A549 (cell line): ENCODE data around the gene C5orf24. TPM values are rescaled to one million over a fixed set of nuclear protein-coding genes. Genes with fewer than 3 reads are reported as not detected.

ENCODE experiments used
- ATAC-seq, 2 experiments: fragments of 200-7000 bp in 1 of 2; fragments of >200 bp in 1 of 2; cut with Nextera tagmentation in 1 of 2; cut with Tn5 transposase in 1 of 2; 3 replicates each; pipeline versions ENCODE4 v1.8.0 to v1.9.1; 2018 to 2020; ENCODE audit warnings: mild to moderate bottlenecking in 1 of 2, moderate library complexity in 1 of 2
- CTCF ChIA-PET: fragments of 300-600 bp; sonication (Branson Sonifier 250); formaldehyde crosslinking; extraction: SDS; loops from one replicate; lab custom pipeline; 2021; ENCODE audit warnings: antibody characterized with exemption, inconsistent platforms; lab: Yijun Ruan, JAX
- POLR2A ChIA-PET: fragments of 350-600 bp; formaldehyde crosslinking; extraction: SDS; loops from one replicate; lab custom pipeline; 2021; ENCODE audit warnings: antibody characterized with exemption, inconsistent platforms; lab: Yijun Ruan, JAX
- DNase-seq, 2 experiments: peaks; one replicate each; pipeline versions ENCODE4 v3.0.0 to v3.0.0-alpha.2; 2011 to 2016; ENCODE audit warnings: low read depth in 1 of 2, low spot score in 1 of 2
- FAIRE-seq: peaks from 2 replicates; lab custom pipeline; 2011; peaks lifted over from hg19 to GRCh38; lab: Jason Lieb, UNC
- H3K27ac ChIP-seq, 2 experiments: fragments of >200 bp; sonication (Bioruptor Twin); formaldehyde crosslinking; 3 replicates each; pipeline ENCODE4 v1.5.1; 2016 to 2017
- H3K4me1 ChIP-seq: fragments of >200 bp; sonication (Bioruptor Twin); formaldehyde crosslinking; 3 replicates; pipeline ENCODE4 v1.6.1; 2016
- H3K4me2 ChIP-seq: fragments of >200 bp; sonication (Bioruptor Twin); formaldehyde crosslinking; 3 replicates; pipeline ENCODE4 v1.6.1; 2016
- H3K4me3 ChIP-seq: fragments of >200 bp; sonication (Bioruptor Twin); formaldehyde crosslinking; 3 replicates; pipeline ENCODE4 v1.5.1; 2016
- H3K9me3 ChIP-seq: fragments of >200 bp; sonication (Bioruptor Twin); formaldehyde crosslinking; 3 replicates; pipeline ENCODE4 v1.6.1; 2016
- BHLHE40 ChIP-seq: IDR thresholded peaks from 2 replicates; pipeline ENCODE4 v1.6.1; 2012; ENCODE audit warnings: low read depth, low read length, inconsistent platforms
- CBX8 ChIP-seq: fragments of 200-600 bp; sonication (generic); IDR thresholded peaks from 2 replicates; pipeline ENCODE4 v1.6.1; 2016
- CHD4 ChIP-seq: fragments of 200-600 bp; sonication (generic); IDR thresholded peaks from 2 replicates; pipeline ENCODE4 v1.6.1; 2016; ENCODE audit warnings: antibody characterized with exemption, mild to moderate bottlenecking, borderline replicate concordance
- CTCF ChIP-seq: fragments of >200 bp; sonication (Bioruptor Twin); formaldehyde crosslinking; IDR thresholded peaks from 3 replicates; pipeline ENCODE4 v1.5.1; 2016
- EHF ChIP-seq: fragments of 250-450 bp; sonication (Bioruptor Pico); IDR thresholded peaks from 2 replicates; pipeline ENCODE4 v1.5.0; 2020; ENCODE audit warnings: mild to moderate bottlenecking
- EHMT2 ChIP-seq: fragments of 200-600 bp; sonication (generic); IDR thresholded peaks from 2 replicates; pipeline ENCODE4 v1.6.1; 2016; ENCODE audit warnings: antibody characterized with exemption, low read depth, mild to moderate bottlenecking, moderate library complexity
- EP300 ChIP-seq, 2 experiments: fragments of >200 bp; sonication (Bioruptor Twin); formaldehyde crosslinking; IDR thresholded peaks; 2 replicates in 1 of 2; 3 replicates in 1 of 2; pipeline ENCODE4 v1.6.1; 2016 to 2017
- ESRRA ChIP-seq: fragments of 150-350 bp; IDR thresholded peaks from 2 replicates; pipeline ENCODE4 v1.6.1; 2014; ENCODE audit warnings: mild to moderate bottlenecking, low read length, borderline replicate concordance
- FOSL2 ChIP-seq, 2 experiments: fragments of 450-650 bp in 1 of 2; fragments of >200 bp in 1 of 2; sonication (Bioruptor Twin) in 1 of 2; formaldehyde crosslinking; IDR thresholded peaks; 2 replicates each; pipeline versions ENCODE4 v1.5.0 to v1.6.1; 2016 to 2020; ENCODE audit warnings: mild to moderate bottlenecking in 1 of 2, moderate library complexity in 1 of 2
- GATA3 ChIP-seq: IDR thresholded peaks from 2 replicates; pipeline ENCODE4 v1.6.1; 2012; ENCODE audit warnings: borderline replicate concordance
- HDAC2 ChIP-seq: fragments of 200-600 bp; sonication (generic); IDR thresholded peaks from 2 replicates; pipeline ENCODE4 v1.6.1; 2016
- HEYL ChIP-seq: fragments of 250-450 bp; sonication (Bioruptor Pico); IDR thresholded peaks from 2 replicates; pipeline ENCODE4 v1.8.0; 2021; ENCODE audit warnings: mild to moderate bottlenecking, moderate library complexity
- HOXA7 ChIP-seq: fragments of 250-450 bp; sonication (Bioruptor Pico); IDR thresholded peaks from 2 replicates; pipeline ENCODE4 v1.5.0; 2020; ENCODE audit warnings: mild to moderate bottlenecking, moderate library complexity
- HOXB5 ChIP-seq: fragments of 250-450 bp; sonication (Bioruptor Pico); IDR thresholded peaks from 2 replicates; pipeline ENCODE4 v1.5.0; 2020; ENCODE audit warnings: mild to moderate bottlenecking, moderate library complexity
- JUNB ChIP-seq: fragments of >200 bp; sonication (Bioruptor Twin); formaldehyde crosslinking; IDR thresholded peaks from 2 replicates; pipeline ENCODE4 v1.6.1; 2016
- KDM1A ChIP-seq: fragments of 200-600 bp; sonication (generic); IDR thresholded peaks from 2 replicates; pipeline ENCODE4 v1.6.1; 2016; ENCODE audit warnings: low read depth, mild to moderate bottlenecking
- KDM5A ChIP-seq: fragments of 200-600 bp; sonication (generic); IDR thresholded peaks from 2 replicates; pipeline ENCODE4 v1.6.1; 2016; ENCODE audit warnings: antibody characterized with exemption, mild to moderate bottlenecking
- NFE2L2 ChIP-seq: fragments of 150-350 bp; conservative IDR thresholded peaks from 2 replicates; pipeline ENCODE4 v1.6.1; 2014; ENCODE audit warnings: low read length
- NR3C1 ChIP-seq: fragments of >200 bp; sonication (Bioruptor Twin); formaldehyde crosslinking; IDR thresholded peaks from 3 replicates; pipeline ENCODE4 v1.6.1; 2017
- PHF8 ChIP-seq: fragments of 200-600 bp; sonication (generic); IDR thresholded peaks from 2 replicates; pipeline ENCODE4 v1.6.1; 2016; ENCODE audit warnings: low read depth, mild to moderate bottlenecking, antibody characterized with exemption, moderate library complexity, borderline replicate concordance
- POLR2A ChIP-seq: IDR thresholded peaks from 2 replicates; pipeline ENCODE4 v1.6.1; 2012; ENCODE audit warnings: mild to moderate bottlenecking, low read length
- POLR2AphosphoS2 ChIP-seq: conservative IDR thresholded peaks from 2 replicates; pipeline ENCODE4 v1.6.1; 2012; ENCODE audit warnings: low read length, improper control_type of control experiment, inconsistent platforms
- RARB ChIP-seq: fragments of 250-450 bp; sonication (Bioruptor Pico); IDR thresholded peaks from 2 replicates; pipeline ENCODE4 v1.8.0; 2021; ENCODE audit warnings: mild to moderate bottlenecking, moderate library complexity
- RCOR1 ChIP-seq: fragments of 150-350 bp; IDR thresholded peaks from 2 replicates; pipeline ENCODE4 v1.6.1; 2014; ENCODE audit warnings: antibody characterized with exemption, low read length, low read depth
- RFX5 ChIP-seq: fragments of 450-650 bp; IDR thresholded peaks from 2 replicates; pipeline ENCODE4 v1.7.1; 2014; ENCODE audit warnings: antibody characterized with exemption, mild to moderate bottlenecking, moderate library complexity
- RNF2 ChIP-seq: fragments of 200-600 bp; sonication (generic); IDR thresholded peaks from 2 replicates; pipeline ENCODE4 v1.6.1; 2016; ENCODE audit warnings: low read depth, mild to moderate bottlenecking, antibody characterized with exemption, moderate library complexity, borderline replicate concordance
- SREBF2 ChIP-seq: fragments of 450-650 bp; IDR thresholded peaks from 2 replicates; pipeline ENCODE4 v1.6.1; 2014; ENCODE audit warnings: mild to moderate bottlenecking, moderate library complexity
- TP53 ChIP-seq: fragments of 250-450 bp; sonication (Bioruptor Pico); IDR thresholded peaks from 2 replicates; pipeline ENCODE4 v1.5.0; 2021; ENCODE audit warnings: mild to moderate bottlenecking, moderate library complexity
- ZFP36 ChIP-seq: fragments of 450-650 bp; IDR thresholded peaks from 2 replicates; pipeline ENCODE4 v1.6.1; 2014; ENCODE audit warnings: borderline replicate concordance; ENCODE audit not compliant: partially characterized antibody
- ZNF302 ChIP-seq: fragments of 250-450 bp; sonication (Bioruptor Pico); IDR thresholded peaks from 2 replicates; pipeline ENCODE4 v1.9.0; 2021; ENCODE audit warnings: inconsistent platforms, mild to moderate bottlenecking, moderate library complexity
- WGBS: methylation state at CpG from one replicate; pipeline ENCODE4 v1.1.6; 2017; ENCODE audit errors: missing lambda C conversion rate; 5-methylcytosine and 5-hydroxymethylcytosine counted together
- polyA plus RNA-seq, 4 experiments: library from polyadenylated mRNA; depleted of rRNA in 3 of 4; stranded (reverse); fragments of >200 nt; fragmentation: RNase III in 1 of 4; extraction: RNeasy Plus Mini Kit Qiagen cat#74134 plus additional on column Dnase treatment in 1 of 4; gene quantifications; 2 replicates in 3 of 4; 3 replicates in 1 of 4; pipeline ENCODE4 v1.2.3, GENCODE V29; 2011 to 2017
- TF ChIP-seq, protein P1 (sequence below): fragments of 200-600 bp; sonication (generic); IDR thresholded peaks from 2 replicates; pipeline ENCODE4 v1.6.1; 2016; ENCODE audit warnings: antibody characterized with exemption, mild to moderate bottlenecking, moderate library complexity
- TF ChIP-seq, protein P2 (sequence below): IDR thresholded peaks from 2 replicates; pipeline ENCODE4 v1.6.1; 2012

The C5orf24 gene
- polyA plus RNA-seq, 2 of the 4 experiments (the other 2 are of a cell fraction), result 27.0 to 53.7 TPM

GRCh38 chr5:134902071-134902801 is 56.5 kb downstream of the C5orf24 start:
- TF ChIP-seq RARB (no peak), ESRRA (no peak), HDAC2 (no peak), ZFP36 (no peak), NFE2L2 (no peak), SREBF2 (no peak), HOXA7 (CRISPR knock-in tag) (no peak), GATA3 (no peak), ZNF302 (CRISPR knock-in tag) (no peak), HEYL (CRISPR knock-in tag) (no peak), CHD4 (no peak), CBX8 (no peak), RNF2 (no peak), EP300 (IDR thresholded peaks at IDR 0.05) (no peak), PHF8 (no peak), KDM5A (no peak)
- TF ChIP-seq, all 56 proteins: peak for 0
- Histone ChIP-seq H3K4me3 (no peak overlapping the region), H3K4me1 (peaks cover 7% of the 10 kb centered on the region; the same call in 1 of the 3 replicates), H3K27ac (no peak overlapping the region), H3K4me2 (no peak overlapping the region), H3K9me3 (no peaks in the 10 kb centered on the region)
- ChIA-PET CTCF (interaction anchor here (0.5 to 1.8 kb wide), 3 partner anchors 11 to 71 kb away, joined by 3 to 4 read pairs (median 3); no protein-coding TSS in a partner anchor), POLR2A (no interaction called here)
- FAIRE-seq (no peak), ATAC-seq (no peak), DNase-seq (no peak)
- 81% methylated on average over 10 of the region's 10 CpGs for WGBS

GRCh38 chr5:134904610-134905245 is 59.0 kb downstream of the C5orf24 start, which contains the start of gene PCBD2:
Gene PCBD2 (plus strand): TSS chr5:134905131. CDS start chr5:134905140, 9 bp downstream.
- Histone ChIP-seq H3K4me2 (peak within 1 kb of the TSS; percentile 91), H3K9me3 (no peaks in the 10 kb centered on the region), H3K4me3 (peak within 1 kb of the TSS; percentile 74), H3K4me1 (peaks cover 7% of the 10 kb centered on the region; the same call in 1 of the 3 replicates), H3K27ac (peak within 1 kb of the TSS; percentile 94 to 98)
- ATAC-seq (peak; percentile 89 to 92), DNase-seq (peak; percentile 83 to 94), FAIRE-seq (no peak)
- ChIA-PET CTCF (interaction anchor here (0.6 to 2.8 kb wide), 62 partner anchors 9 to 700 kb away, joined by 3 to 32 read pairs (median 4); partner anchors contain the start of genes CAMLG and TXNDC15), POLR2A (interaction anchor here (0.6 to 2.2 kb wide), 14 partner anchors 9 to 728 kb away, joined by 3 to 20 read pairs (median 8); partner anchors contain the start of genes C5orf24, CAMLG, DDX46 and SKP1)
- 0% methylated on average over 20 of the region's 84 CpGs for WGBS
- TF ChIP-seq JUNB (no peak; the same call in 1 of the 2 replicates), SREBF2 (no peak), POLR2A (peak; percentile 65), HOXB5 (CRISPR knock-in tag) (no peak), FOSL2 (IDR thresholded peaks at IDR 0.05) (no peak), FOSL2 (CRISPR knock-in tag; IDR thresholded peaks at IDR 0.05) (no peak; the same call in none of the 2 replicates), RCOR1 (no peak), HEYL (CRISPR knock-in tag) (no peak), POLR2AphosphoS2 (no peak), EHMT2 (no peak), BHLHE40 (no peak), KDM1A (no peak), NR3C1 (no peak), TP53 (no peak; the same call in 1 of the 2 replicates), RARB (no peak), RFX5 (peak; percentile 47; the same call in 1 of the 2 replicates), CTCF (peak; percentile 96), EHF (CRISPR knock-in tag) (no peak)
- TF ChIP-seq, protein P1, sequence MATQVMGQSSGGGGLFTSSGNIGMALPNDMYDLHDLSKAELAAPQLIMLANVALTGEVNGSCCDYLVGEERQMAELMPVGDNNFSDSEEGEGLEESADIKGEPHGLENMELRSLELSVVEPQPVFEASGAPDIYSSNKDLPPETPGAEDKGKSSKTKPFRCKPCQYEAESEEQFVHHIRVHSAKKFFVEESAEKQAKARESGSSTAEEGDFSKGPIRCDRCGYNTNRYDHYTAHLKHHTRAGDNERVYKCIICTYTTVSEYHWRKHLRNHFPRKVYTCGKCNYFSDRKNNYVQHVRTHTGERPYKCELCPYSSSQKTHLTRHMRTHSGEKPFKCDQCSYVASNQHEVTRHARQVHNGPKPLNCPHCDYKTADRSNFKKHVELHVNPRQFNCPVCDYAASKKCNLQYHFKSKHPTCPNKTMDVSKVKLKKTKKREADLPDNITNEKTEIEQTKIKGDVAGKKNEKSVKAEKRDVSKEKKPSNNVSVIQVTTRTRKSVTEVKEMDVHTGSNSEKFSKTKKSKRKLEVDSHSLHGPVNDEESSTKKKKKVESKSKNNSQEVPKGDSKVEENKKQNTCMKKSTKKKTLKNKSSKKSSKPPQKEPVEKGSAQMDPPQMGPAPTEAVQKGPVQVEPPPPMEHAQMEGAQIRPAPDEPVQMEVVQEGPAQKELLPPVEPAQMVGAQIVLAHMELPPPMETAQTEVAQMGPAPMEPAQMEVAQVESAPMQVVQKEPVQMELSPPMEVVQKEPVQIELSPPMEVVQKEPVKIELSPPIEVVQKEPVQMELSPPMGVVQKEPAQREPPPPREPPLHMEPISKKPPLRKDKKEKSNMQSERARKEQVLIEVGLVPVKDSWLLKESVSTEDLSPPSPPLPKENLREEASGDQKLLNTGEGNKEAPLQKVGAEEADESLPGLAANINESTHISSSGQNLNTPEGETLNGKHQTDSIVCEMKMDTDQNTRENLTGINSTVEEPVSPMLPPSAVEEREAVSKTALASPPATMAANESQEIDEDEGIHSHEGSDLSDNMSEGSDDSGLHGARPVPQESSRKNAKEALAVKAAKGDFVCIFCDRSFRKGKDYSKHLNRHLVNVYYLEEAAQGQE, result no peak
- TF ChIP-seq, protein P2, sequence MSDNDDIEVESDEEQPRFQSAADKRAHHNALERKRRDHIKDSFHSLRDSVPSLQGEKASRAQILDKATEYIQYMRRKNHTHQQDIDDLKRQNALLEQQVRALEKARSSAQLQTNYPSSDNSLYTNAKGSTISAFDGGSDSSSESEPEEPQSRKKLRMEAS, result peak; percentile 94
